HepG2 (cell line): Measurements from ENCODE around the gene SAA1. TPM values are rescaled to one million over a fixed set of nuclear protein-coding genes. Genes with fewer than 3 reads are reported as not detected.

ENCODE experiments used
- FOXP1 ChIP-seq, 2 experiments: fragments of 450-650 bp in 1 of 2; IDR thresholded peaks; 2 replicates each; pipeline ENCODE4 v1.6.1; 2017 to 2018; ENCODE audit warnings: antibody characterized with exemption in 1 of 2
- GATAD2A ChIP-seq: IDR thresholded peaks from 2 replicates; pipeline ENCODE4 v1.6.1; 2016
- GFI1 ChIP-seq: sonication (generic); formaldehyde crosslinking; IDR thresholded peaks from 2 replicates; pipeline ENCODE4 v1.5.0; 2020; ENCODE audit warnings: missing genetic modification reagents, mild to moderate bottlenecking, borderline replicate concordance
- HMGXB3 ChIP-seq: sonication (generic); formaldehyde crosslinking; IDR thresholded peaks from 2 replicates; pipeline ENCODE4 v1.4.0; 2020; ENCODE audit warnings: missing genetic modification reagents, borderline replicate concordance
- HNRNPUL1 ChIP-seq: fragments of 200-400 bp; formaldehyde crosslinking; IDR thresholded peaks from 2 replicates; pipeline ENCODE4 v1.6.1; 2017; ENCODE audit warnings: low read depth, mild to moderate bottlenecking, low read length, moderate library complexity
- HOXA7 ChIP-seq: sonication (generic); formaldehyde crosslinking; IDR thresholded peaks from 2 replicates; pipeline ENCODE4 v1.8.1; 2022; ENCODE audit warnings: mild to moderate bottlenecking, missing genetic modification reagents, moderate library complexity
- NCOA1 ChIP-seq: sonication (generic); formaldehyde crosslinking; IDR thresholded peaks from 2 replicates; pipeline ENCODE4 v1.9.0; 2021; ENCODE audit warnings: missing genetic modification reagents
- NONO ChIP-seq, 2 experiments: fragments of 450-650 bp in 1 of 2; sonication (generic) in 1 of 2; formaldehyde crosslinking in 1 of 2; IDR thresholded peaks in 1 of 2; conservative IDR thresholded peaks in 1 of 2; 2 replicates each; pipeline versions ENCODE4 v1.6.1 to v1.8.0; 2017 to 2022; ENCODE audit warnings: mild to moderate bottlenecking in 1 of 2, missing genetic modification reagents in 1 of 2, moderate library complexity in 1 of 2
- PAX8 ChIP-seq: sonication (generic); formaldehyde crosslinking; IDR thresholded peaks from 2 replicates; pipeline ENCODE4 v1.8.0; 2022; ENCODE audit warnings: mild to moderate bottlenecking, missing genetic modification reagents, borderline replicate concordance
- SALL1 ChIP-seq: sonication (generic); formaldehyde crosslinking; IDR thresholded peaks from 2 replicates; pipeline ENCODE4 v1.8.0; 2022; ENCODE audit warnings: mild to moderate bottlenecking, missing genetic modification reagents
- SAP130 ChIP-seq: IDR thresholded peaks from 2 replicates; pipeline ENCODE4 v1.6.1; 2016; ENCODE audit warnings: low read depth
- SOX5 ChIP-seq: IDR thresholded peaks from 2 replicates; pipeline ENCODE4 v1.6.1; 2016; ENCODE audit warnings: borderline replicate concordance
- SOX6 ChIP-seq, 2 experiments: fragments of 450-650 bp in 1 of 2; sonication (generic) in 1 of 2; formaldehyde crosslinking in 1 of 2; IDR thresholded peaks; 2 replicates each; pipeline versions ENCODE4 v1.4.0 to v1.6.1; 2017 to 2020; ENCODE audit warnings: antibody characterized with exemption in 1 of 2, mild to moderate bottlenecking in 1 of 2, missing genetic modification reagents in 1 of 2
- TBX2 ChIP-seq: sonication (generic); formaldehyde crosslinking; IDR thresholded peaks from 2 replicates; pipeline ENCODE4 v1.5.0; 2020; ENCODE audit warnings: missing genetic modification reagents, mild to moderate bottlenecking, borderline replicate concordance
- TEAD3 ChIP-seq: optimal IDR thresholded peaks from 2 replicates; pipeline ENCODE3; 2016; ENCODE audit warnings: borderline replicate concordance
- YY1 ChIP-seq: IDR thresholded peaks from 2 replicates; pipeline ENCODE4 v1.6.1; 2011; ENCODE audit warnings: low read length, low read depth, moderate library complexity, mild to moderate bottlenecking; ENCODE audit not compliant: insufficient read depth, insufficient replicate concordance
- ZNF264 ChIP-seq: sonication (generic); formaldehyde crosslinking; IDR thresholded peaks from 2 replicates; pipeline ENCODE4 v1.4.0; 2020; ENCODE audit warnings: missing genetic modification reagents
- ZNF33B ChIP-seq: sonication (generic); formaldehyde crosslinking; IDR thresholded peaks from 2 replicates; pipeline ENCODE4 v1.5.1; 2020; ENCODE audit warnings: mild to moderate bottlenecking, missing genetic modification reagents
- ZNF572 ChIP-seq: sonication (generic); formaldehyde crosslinking; IDR thresholded peaks from 2 replicates; pipeline ENCODE4 v1.5.1; 2020; ENCODE audit warnings: mild to moderate bottlenecking, missing genetic modification reagents
- ZNF605 ChIP-seq: sonication (generic); formaldehyde crosslinking; IDR thresholded peaks from 2 replicates; pipeline ENCODE4 v1.8.0; 2022; ENCODE audit warnings: mild to moderate bottlenecking, missing genetic modification reagents
- ZNF678 ChIP-seq: sonication (generic); formaldehyde crosslinking; IDR thresholded peaks from 2 replicates; pipeline ENCODE4 v1.4.0; 2020; ENCODE audit warnings: mild to moderate bottlenecking, missing genetic modification reagents
- ZNF720 ChIP-seq: sonication (generic); formaldehyde crosslinking; IDR thresholded peaks from 2 replicates; pipeline ENCODE4 v1.4.0; 2020; ENCODE audit warnings: missing genetic modification reagents
- ZNF770 ChIP-seq: sonication (generic); formaldehyde crosslinking; IDR thresholded peaks from 2 replicates; pipeline ENCODE4 v1.5.0; 2020; ENCODE audit warnings: mild to moderate bottlenecking, missing genetic modification reagents
- ZNF777 ChIP-seq: sonication (generic); formaldehyde crosslinking; IDR thresholded peaks from 2 replicates; pipeline ENCODE4 v1.4.0; 2020; ENCODE audit warnings: missing genetic modification reagents
- ZNF841 ChIP-seq: sonication (generic); formaldehyde crosslinking; IDR thresholded peaks from 2 replicates; pipeline ENCODE4 v1.8.1; 2023; ENCODE audit warnings: missing genetic modification reagents, borderline replicate concordance
- ZSCAN31 ChIP-seq: sonication (generic); formaldehyde crosslinking; IDR thresholded peaks from 2 replicates; pipeline ENCODE4 v1.5.0; 2020; ENCODE audit warnings: low read depth, mild to moderate bottlenecking, missing genetic modification reagents
- polyA plus RNA-seq, 8 experiments: library from polyadenylated mRNA; depleted of rRNA in 3 of 8; stranded (reverse) in 7 of 8; unstranded in 1 of 8; fragments of >200 nt; fragmentation: Illumina TruSeq in 4 of 8; extraction: Trizol in 4 of 8; gene quantifications; 2 replicates each; pipeline versions ENCODE4 v1.2.1 to v1.2.3, GENCODE V29; 2011 to 2016; ENCODE audit warnings: low read depth in 4 of 8, missing spikeins in 1 of 8, mixed read lengths in 1 of 8; ENCODE audit not compliant: insufficient read depth in 1 of 8
- total RNA-seq, 5 experiments: library from RNA; depleted of rRNA; stranded (reverse); fragments of >200 nt; fragmentation: Illumina TruSeq; extraction: Trizol; gene quantifications; 2 replicates each; pipeline ENCODE4 v1.2.3, GENCODE V29; 2016; ENCODE audit warnings: low read depth in 1 of 5

The SAA1 gene
- total and polyA plus RNA-seq, 2 of the 13 experiments (the other 11 are each of a cell fraction or from before 2014, with no cell fraction given): not detected

- TF ChIP-seq HMGXB3: no peak
- no peak for TF ChIP-seq PAX8 (CRISPR knock-in tag)
- TF ChIP-seq ZNF720 (CRISPR knock-in tag): no peak
- TF ChIP-seq GATAD2A (CRISPR knock-in tag): peak; percentile 75
- TF ChIP-seq YY1: no peak
- TF ChIP-seq ZNF841: no peak
- no peak for TF ChIP-seq SOX6 (IDR thresholded peaks at IDR 0.05)
- TF ChIP-seq SOX6 (CRISPR knock-in tag; IDR thresholded peaks at IDR 0.05): 0 out of 2 replicates have a peak, but pooled peaks have one; percentile 26
- no peak for TF ChIP-seq ZNF770 (CRISPR knock-in tag)
- peak; percentile 36; the same call in 1 of the 2 replicates for TF ChIP-seq SAP130 (CRISPR knock-in tag)
- no peak for TF ChIP-seq NONO (IDR thresholded peaks at IDR 0.05)
- no peak for TF ChIP-seq NONO (CRISPR knock-in tag; conservative IDR thresholded peaks at IDR 0.05)
- no peak for TF ChIP-seq NCOA1 (CRISPR knock-in tag)
- 0 out of 2 replicates have a peak, but pooled peaks have one; percentile 40 for TF ChIP-seq ZNF264 (CRISPR knock-in tag)
- peak; percentile 42; the same call in 1 of the 2 replicates for TF ChIP-seq SALL1 (CRISPR knock-in tag)
- TF ChIP-seq SOX5 (CRISPR knock-in tag): peak; percentile 42; the same call in 1 of the 2 replicates
- 0 out of 2 replicates have a peak, but pooled peaks have one; percentile 31 for TF ChIP-seq GFI1 (CRISPR knock-in tag)
- no peak for TF ChIP-seq HNRNPUL1
- no peak for TF ChIP-seq ZSCAN31 (CRISPR knock-in tag)
- TF ChIP-seq FOXP1 (IDR thresholded peaks at IDR 0.05): no peak
- TF ChIP-seq FOXP1 (CRISPR knock-in tag; IDR thresholded peaks at IDR 0.05): peak; percentile 65
- 0 out of 2 replicates have a peak, but pooled peaks have one; percentile 27 for TF ChIP-seq ZNF605 (CRISPR knock-in tag)
- no peak for TF ChIP-seq HOXA7 (CRISPR knock-in tag)
- TF ChIP-seq ZNF678 (CRISPR knock-in tag): no peak
- TF ChIP-seq TBX2 (CRISPR knock-in tag): no peak
- TF ChIP-seq ZNF572 (CRISPR knock-in tag): no peak
- no peak for TF ChIP-seq ZNF777 (CRISPR knock-in tag)
- peak; percentile 30 for TF ChIP-seq TEAD3
- no peak for TF ChIP-seq ZNF33B (CRISPR knock-in tag)
Observed at GRCh38 chr11:18239655-18240054, 26.4 kb upstream of the SAA1 start (continued).
